ENCODE measurements around the gene NTMT1. TPM values are rescaled to one million over a fixed set of nuclear protein-coding genes. Genes with fewer than 3 reads are reported as not detected.

The NTMT1 gene
- total RNA-seq, 4 donors from 2014 or later, result 11.9 to 35.5 (median 26.6) TPM

DNA sequence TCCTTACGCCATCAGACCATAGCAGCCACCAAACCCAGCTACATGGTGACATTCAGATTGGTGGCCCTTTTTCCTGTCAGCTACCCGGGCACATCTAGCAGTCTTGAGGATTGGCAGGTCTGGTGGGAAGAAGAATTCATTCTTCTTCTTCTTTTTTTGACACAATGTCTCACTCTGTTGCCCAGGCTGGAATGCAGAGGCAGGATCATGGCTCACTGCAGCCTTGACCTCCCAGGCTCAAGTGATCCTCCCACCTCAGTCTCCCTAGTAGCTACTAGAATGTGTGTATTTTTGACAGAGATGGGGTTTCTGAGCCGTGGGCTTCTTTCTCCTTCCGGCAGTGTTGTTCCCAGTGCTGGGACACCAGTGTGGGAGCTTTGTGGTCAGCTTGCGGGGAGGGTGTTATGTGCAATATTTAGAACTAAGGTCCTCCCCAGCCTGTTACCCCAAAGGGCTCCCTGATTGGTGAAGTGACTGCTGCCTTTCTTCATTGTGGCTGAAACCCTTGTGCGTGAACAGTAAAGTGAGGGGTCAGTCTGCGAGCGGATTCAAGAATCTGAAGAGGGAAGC lies 3.4 kb downstream of the NTMT1 start:
- H3K36me3 ChIP-seq, result peaks cover 0 to 34% (median 0%) of the 10 kb centered on the region in 3 donors
- peaks cover 3 to 41% (median 9%) of the 10 kb centered on the region in 4 donors for H3K4me1 ChIP-seq
- no peak for DNase-seq
- H3K4me3 ChIP-seq, result no peak overlapping the region
- TF ChIP-seq CTCF (IDR thresholded peaks at IDR 0.05), result no peak
- TF ChIP-seq POLR2A (IDR thresholded peaks at IDR 0.05), result no peak
- H3K27me3 ChIP-seq, result no peaks in the 10 kb centered on the region
- H3K27ac ChIP-seq, result no peak overlapping the region
- no peaks in the 10 kb centered on the region for H3K9me3 ChIP-seq

GRCh38 chr9:129630967-129631673 lies 5.2 kb downstream of the NTMT1 start:
- no peak overlapping the region for H3K27ac ChIP-seq
- H3K27me3 ChIP-seq, result no peaks in the 10 kb centered on the region
- TF ChIP-seq CTCF (IDR thresholded peaks at IDR 0.05) (no peak), POLR2A (IDR thresholded peaks at IDR 0.05) (no peak)
- no peaks in the 10 kb centered on the region for H3K9me3 ChIP-seq
- no peak for DNase-seq
- H3K36me3 ChIP-seq, result peaks cover 0 to 52% (median 0%) of the 10 kb centered on the region in 3 donors
- H3K4me3 ChIP-seq, result no peak overlapping the region
- peaks cover 0 to 30% (median 9%) of the 10 kb centered on the region in 4 donors for H3K4me1 ChIP-seq

- Histone ChIP-seq H3K27ac (no peak overlapping the region), H3K4me1 (peaks cover 0 to 30% (median 9%) of the 10 kb centered on the region in 4 donors), H3K36me3 (peaks cover 0 to 57% (median 0%) of the 10 kb centered on the region in 3 donors), H3K27me3 (no peaks in the 10 kb centered on the region), H3K4me3 (no peak overlapping the region), H3K9me3 (no peaks in the 10 kb centered on the region)
- DNase-seq, result no peak
- TF ChIP-seq CTCF (IDR thresholded peaks at IDR 0.05) (no peak), POLR2A (IDR thresholded peaks at IDR 0.05) (no peak)
Observed at GRCh38 chr9:129631674-129632129, 5.7 kb downstream of the NTMT1 start.

GRCh38 chr9:129632460-129632859 lies 6.5 kb downstream of the NTMT1 start:
- H3K4me1 ChIP-seq, result peaks cover 0 to 25% (median 4%) of the 10 kb centered on the region in 4 donors
- H3K9me3 ChIP-seq, result no peaks in the 10 kb centered on the region
- H3K27ac ChIP-seq, result no peak overlapping the region
- H3K27me3 ChIP-seq, result no peaks in the 10 kb centered on the region
- no peak for DNase-seq
- peaks cover 0 to 65% (median 0%) of the 10 kb centered on the region in 3 donors for H3K36me3 ChIP-seq
- TF ChIP-seq POLR2A (IDR thresholded peaks at IDR 0.05), result no peak
- no peak for TF ChIP-seq CTCF (IDR thresholded peaks at IDR 0.05)
- H3K4me3 ChIP-seq, result no peak overlapping the region

- no peak for DNase-seq
- no peak overlapping the region for H3K27ac ChIP-seq
- H3K4me3 ChIP-seq, result no peak overlapping the region
- TF ChIP-seq POLR2A (IDR thresholded peaks at IDR 0.05) (no peak), CTCF (IDR thresholded peaks at IDR 0.05) (no peak)
- peaks cover 0 to 17% (median 0%) of the 10 kb centered on the region in 4 donors for H3K4me1 ChIP-seq
- H3K36me3 ChIP-seq, result peaks cover 0 to 73% (median 0%) of the 10 kb centered on the region in 3 donors
- no peaks in the 10 kb centered on the region for H3K9me3 ChIP-seq
- no peaks in the 10 kb centered on the region for H3K27me3 ChIP-seq
Observed at GRCh38 chr9:129633207-129633606, 7.2 kb downstream of the NTMT1 start.
